Epithelial cell of proximal tubule (primary cell): ENCODE data around the gene SNX12. TPM values are rescaled to one million over a fixed set of nuclear protein-coding genes. Genes with fewer than 3 reads are reported as not detected.
A peak's percentile ranks its signal among the peaks of the same experiment; 100 is the strongest.

ENCODE experiments used
- DNase-seq: peaks from one replicate; pipeline ENCODE4 v3.0.0-alpha.2; 2011; ENCODE audit warnings: low read depth
- H3K4me3 ChIP-seq: 2 replicates; pipeline ENCODE4 v1.5.1; 2011; ENCODE audit warnings: low read depth, mild to moderate bottlenecking, low read length
- total RNA-seq: library from RNA; depleted of rRNA; stranded (reverse); fragments of >200 nt; gene quantifications from 2 replicates; pipeline ENCODE4 v1.2.3, GENCODE V29; 2015
- TF ChIP-seq, protein P1 (sequence below): conservative IDR thresholded peaks from 2 replicates; pipeline ENCODE4 v1.5.1; 2012; ENCODE audit warnings: low read depth, mild to moderate bottlenecking, low read length

SNX12 gene
- total RNA-seq, 1 donor from 2014 or later, result 50.9 TPM

DNA sequence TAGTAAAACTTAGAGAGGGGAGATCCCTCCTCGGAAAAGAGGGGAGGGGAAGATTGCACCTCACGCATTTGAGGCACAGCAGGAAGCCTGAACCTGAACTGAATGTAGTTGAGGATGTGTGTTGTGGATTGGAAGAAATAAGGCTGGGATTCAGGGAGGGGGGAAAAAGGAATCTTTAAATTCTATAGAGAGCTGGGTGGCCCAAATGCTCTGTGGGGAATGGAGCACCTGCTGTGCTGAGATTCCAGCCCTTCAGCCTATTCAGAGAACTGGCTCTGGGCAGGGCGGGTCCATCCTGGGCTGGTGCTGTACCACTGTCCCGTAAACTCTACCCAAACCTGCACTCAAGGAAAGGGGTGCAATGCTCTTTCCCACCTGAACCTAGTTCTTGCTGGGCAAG lies 31.6 kb upstream of the SNX12 start:
- TF ChIP-seq, protein P1, sequence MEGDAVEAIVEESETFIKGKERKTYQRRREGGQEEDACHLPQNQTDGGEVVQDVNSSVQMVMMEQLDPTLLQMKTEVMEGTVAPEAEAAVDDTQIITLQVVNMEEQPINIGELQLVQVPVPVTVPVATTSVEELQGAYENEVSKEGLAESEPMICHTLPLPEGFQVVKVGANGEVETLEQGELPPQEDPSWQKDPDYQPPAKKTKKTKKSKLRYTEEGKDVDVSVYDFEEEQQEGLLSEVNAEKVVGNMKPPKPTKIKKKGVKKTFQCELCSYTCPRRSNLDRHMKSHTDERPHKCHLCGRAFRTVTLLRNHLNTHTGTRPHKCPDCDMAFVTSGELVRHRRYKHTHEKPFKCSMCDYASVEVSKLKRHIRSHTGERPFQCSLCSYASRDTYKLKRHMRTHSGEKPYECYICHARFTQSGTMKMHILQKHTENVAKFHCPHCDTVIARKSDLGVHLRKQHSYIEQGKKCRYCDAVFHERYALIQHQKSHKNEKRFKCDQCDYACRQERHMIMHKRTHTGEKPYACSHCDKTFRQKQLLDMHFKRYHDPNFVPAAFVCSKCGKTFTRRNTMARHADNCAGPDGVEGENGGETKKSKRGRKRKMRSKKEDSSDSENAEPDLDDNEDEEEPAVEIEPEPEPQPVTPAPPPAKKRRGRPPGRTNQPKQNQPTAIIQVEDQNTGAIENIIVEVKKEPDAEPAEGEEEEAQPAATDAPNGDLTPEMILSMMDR, result no peak
- DNase-seq, result no peak
- no peak overlapping the region for H3K4me3 ChIP-seq

DNA sequence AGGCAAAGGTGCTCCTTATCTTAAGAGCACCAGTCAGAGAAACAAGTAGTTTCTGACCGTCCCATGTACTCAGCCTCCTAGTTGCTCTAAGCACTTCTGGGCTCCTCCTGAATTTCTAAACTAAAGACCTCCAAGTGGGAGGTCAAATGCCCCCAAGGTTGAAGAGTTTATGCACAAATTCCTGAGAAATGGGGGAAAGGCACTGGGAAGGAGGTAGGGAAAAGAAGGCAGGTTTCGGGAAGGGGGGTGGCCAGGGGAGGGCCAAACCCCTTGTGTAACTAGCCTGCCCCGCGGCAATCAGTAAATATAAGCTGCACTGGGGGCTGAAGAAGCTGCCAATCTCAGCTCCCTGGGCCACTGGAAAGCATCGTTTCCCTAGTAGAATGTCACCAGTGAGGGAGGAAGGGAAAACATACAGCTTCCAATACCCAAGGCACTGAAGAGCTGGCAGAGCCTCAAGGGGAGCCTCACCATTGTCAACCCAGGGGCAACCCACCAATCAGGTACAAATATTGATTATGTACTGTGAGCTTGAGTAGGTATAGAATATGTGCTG lies 30.9 kb upstream of the SNX12 start:
- TF ChIP-seq, protein P1, result no peak
- DNase-seq, result no peak

DNA sequence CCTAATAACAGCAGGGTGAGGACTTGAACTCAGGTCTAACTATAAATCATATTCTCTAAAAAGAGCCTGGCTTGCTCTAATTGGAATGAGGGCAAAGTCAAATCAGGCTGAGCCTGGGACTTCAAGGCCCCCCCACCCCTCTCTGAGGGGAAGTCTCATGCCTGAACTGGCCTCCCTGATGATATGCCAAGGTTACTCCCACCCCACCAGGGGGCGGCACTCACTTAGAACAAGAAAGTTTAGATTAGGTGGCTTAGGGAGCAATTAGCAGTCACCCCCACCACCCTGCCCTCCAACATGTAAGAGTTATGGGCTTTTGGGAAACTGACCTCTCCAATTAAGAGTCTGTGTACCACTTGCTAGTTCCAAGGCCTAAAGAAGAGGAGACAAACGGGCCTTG lies 30.2 kb upstream of the SNX12 start:
- DNase-seq, result no peak
- TF ChIP-seq, protein P1, result peak; percentile 58
- no peak overlapping the region for H3K4me3 ChIP-seq

More for the DNA sequence above, 30.9 kb upstream of the SNX12 start:
- no peak overlapping the region for H3K4me3 ChIP-seq

DNA sequence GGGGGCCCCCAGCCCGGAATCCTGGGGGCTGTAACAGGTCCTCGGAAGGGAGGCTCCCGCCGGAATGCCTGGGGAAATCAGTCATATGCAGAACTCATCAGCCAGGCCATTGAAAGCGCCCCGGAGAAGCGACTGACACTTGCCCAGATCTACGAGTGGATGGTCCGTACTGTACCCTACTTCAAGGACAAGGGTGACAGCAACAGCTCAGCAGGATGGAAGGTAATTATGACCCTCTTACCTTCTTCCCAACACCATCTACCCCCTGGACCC lies 28.6 kb upstream of the SNX12 start:
- peak overlapping the region; percentile 69 for H3K4me3 ChIP-seq
- no peak for DNase-seq
- TF ChIP-seq, protein P1, result no peak

DNA sequence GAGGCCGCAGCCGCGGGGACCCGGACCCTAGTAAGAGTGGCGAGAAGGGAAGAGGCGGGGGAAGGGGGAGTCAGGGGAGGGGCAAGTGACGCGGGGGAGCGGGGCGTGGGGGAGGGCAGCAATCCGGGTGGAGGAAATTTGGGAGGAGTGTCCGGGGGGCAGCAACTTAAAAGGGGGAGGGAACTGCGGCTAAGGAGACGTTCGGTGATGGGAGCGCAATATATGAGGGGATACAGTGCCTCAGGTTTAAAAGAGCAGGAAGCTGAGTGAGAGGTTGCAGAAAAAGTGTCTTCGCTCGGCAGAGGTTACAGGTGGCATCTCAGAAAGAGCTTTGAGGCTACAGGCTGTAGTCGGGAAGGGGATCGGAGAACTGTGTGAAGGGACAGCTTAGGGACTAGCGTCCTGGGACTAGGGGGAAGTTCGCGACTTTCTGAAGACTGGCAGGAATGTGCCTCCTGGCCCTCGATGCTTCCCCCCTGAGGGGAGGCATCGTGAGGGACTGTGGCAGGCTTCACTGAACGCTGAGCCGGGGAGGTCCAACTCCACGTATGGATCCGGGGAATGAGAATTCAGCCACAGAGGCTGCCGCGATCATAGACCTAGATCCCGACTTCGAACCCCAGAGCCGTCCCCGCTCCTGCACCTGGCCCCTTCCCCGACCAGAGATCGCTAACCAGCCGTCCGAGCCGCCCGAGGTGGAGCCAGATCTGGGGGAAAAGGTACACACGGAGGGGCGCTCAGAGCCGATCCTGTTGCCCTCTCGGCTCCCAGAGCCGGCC lies 28.0 kb upstream of the SNX12 start:
- DNase-seq, result no peak
- peak overlapping the region; percentile 69 for H3K4me3 ChIP-seq
- TF ChIP-seq, protein P1, result no peak

DNA sequence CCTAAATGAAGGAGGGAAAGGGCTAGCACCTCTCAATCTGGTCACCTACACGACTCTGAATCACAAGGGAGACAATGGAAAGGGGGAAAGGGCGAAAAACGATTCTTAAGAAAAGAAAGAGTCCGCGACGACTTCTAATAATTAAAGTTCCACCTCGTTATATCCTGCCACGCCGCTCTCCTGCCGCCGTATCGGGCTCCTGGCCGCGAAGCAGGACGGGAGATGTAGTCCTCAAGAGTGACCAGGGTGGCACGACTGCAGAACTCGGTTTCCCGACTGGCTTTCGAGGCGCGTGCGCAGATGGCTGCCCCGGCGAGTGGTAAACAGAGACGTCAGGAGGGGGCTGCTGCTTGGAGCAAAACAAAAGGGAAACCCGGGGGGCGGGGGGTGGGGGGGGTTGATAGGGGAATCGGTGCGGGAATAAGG lies 27.4 kb upstream of the SNX12 start, which contains the start of gene FOXO4:
Gene FOXO4, plus strand, starts transcription at position 297 of the 426 bp plus-strand sequence. CDS start 678 bp downstream, outside the sequence.
- peak; percentile 27 for DNase-seq
- TF ChIP-seq, protein P1, result no peak

DNA sequence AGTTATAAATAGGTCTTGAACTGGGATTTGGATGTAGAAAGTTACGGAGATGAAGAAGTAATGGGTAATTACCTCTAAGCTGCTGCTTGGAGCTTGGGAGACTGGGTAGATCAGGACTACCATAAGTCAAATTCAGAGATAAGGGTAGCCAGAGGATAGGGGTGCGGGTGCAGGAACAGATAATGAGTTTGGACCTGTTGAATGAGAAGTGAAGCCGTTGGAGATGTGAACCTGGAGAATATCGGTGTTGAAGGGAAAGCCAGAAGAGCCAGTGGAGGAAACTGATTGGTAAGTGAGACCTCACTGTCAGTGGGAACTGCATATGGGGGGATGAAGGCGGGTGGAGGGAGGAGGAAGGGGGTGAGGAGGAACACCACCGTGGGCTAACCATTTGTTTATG lies 26.9 kb upstream of the SNX12 start:
- peak overlapping the region; percentile 69 for H3K4me3 ChIP-seq
- no peak for DNase-seq
- TF ChIP-seq, protein P1, result no peak

More for the DNA sequence above, 27.4 kb upstream of the SNX12 start, which contains the start of gene FOXO4:
- H3K4me3 ChIP-seq, result peak within 1 kb of the TSS; percentile 69
